HUES6 (cell line): Measurements from ENCODE around the gene SH3BP1.

ENCODE experiments used
- H3K27ac ChIP-seq: 2 replicates; pipeline ENCODE4 v1.7.0; 2013; ENCODE audit warnings: low read depth, mild to moderate bottlenecking, low read length, inconsistent platforms
- H3K27me3 ChIP-seq: 2 replicates; pipeline ENCODE4 v1.6.1; 2013; ENCODE audit warnings: low read length; ENCODE audit not compliant: control insufficient read depth, insufficient read depth
- H3K36me3 ChIP-seq: 2 replicates; pipeline ENCODE4 v1.6.1; 2013; ENCODE audit warnings: low read length; ENCODE audit not compliant: control insufficient read depth, insufficient read depth
- H3K4me1 ChIP-seq: 2 replicates; pipeline ENCODE4 v1.6.1; 2013; ENCODE audit warnings: low read length; ENCODE audit not compliant: control insufficient read depth, insufficient read depth
- H3K4me3 ChIP-seq: 2 replicates; pipeline ENCODE4 v1.5.1; 2013; ENCODE audit warnings: low read depth, low read length
- H3K9ac ChIP-seq: one replicate; pipeline ENCODE4 v1.6.1; 2013; ENCODE audit warnings: mild to moderate bottlenecking, low read length
- H3K9me3 ChIP-seq: 2 replicates; pipeline ENCODE4 v1.6.1; 2013; ENCODE audit warnings: low read depth, low read length; ENCODE audit not compliant: control insufficient read depth, insufficient read depth

The SH3BP1 gene

DNA sequence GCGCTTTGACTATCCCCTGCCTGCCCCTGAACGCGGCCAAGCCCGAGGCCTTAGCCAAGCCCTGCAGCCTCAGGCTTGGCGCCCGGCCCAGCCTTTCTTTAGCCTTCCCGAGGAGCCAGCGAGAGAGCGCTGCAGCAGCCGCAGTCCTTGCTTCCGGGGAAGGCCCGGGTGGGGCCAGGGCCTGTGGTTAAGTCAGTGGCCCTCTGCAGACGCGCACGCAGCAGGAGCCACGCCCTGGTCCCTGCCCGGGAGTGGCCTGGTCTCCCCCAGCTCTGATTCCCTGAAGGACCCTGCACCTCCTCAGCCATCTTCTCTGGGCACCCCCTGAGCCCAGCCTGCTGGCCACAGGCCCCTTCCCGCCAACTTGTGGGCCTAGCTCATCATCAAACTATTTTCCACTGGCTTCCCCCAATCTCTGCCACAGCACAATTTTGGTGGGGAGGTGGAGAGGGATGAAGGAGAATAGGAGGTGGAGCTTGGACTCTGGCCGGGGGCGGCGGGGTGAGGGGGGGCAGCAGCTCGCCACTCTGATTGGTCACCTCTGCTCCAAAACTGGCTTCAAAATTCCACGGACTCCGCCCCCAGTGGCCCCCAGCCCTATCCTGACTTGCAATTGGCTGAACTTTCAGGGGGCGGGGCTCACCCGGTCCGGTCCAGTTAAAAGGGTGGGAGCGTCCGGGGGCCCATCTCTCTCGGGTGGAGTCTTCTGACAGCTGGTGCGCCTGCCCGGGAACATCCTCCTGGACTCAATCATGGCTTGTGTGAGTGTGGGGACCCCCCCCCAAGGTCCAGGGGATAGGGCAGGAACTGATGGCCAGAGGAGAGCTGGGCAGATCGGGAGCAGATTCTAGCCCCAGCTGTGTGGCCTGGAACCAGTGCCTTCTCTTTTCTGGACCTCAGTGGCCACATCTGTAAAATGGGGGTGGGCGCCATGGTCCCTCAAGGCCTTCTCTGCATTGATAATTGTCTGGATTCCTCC is 35.8 kb downstream of the SH3BP1 start, which contains the start of gene LGALS1:
Gene LGALS1, plus strand, starts transcription at position 686 of the 979 bp plus-strand sequence. Its CDS starts 67 bp downstream, at position 753.
- no peaks in the 10 kb centered on the region for H3K9me3 ChIP-seq
- peak within 1 kb of the TSS; percentile 63 for H3K9ac ChIP-seq
- peak within 1 kb of the TSS; percentile 67; the same call in 1 of the 2 replicates for H3K27ac ChIP-seq
- H3K4me3 ChIP-seq, result peak within 1 kb of the TSS; percentile 57
- peaks cover 15% of the 10 kb centered on the region for H3K4me1 ChIP-seq
- H3K36me3 ChIP-seq, result peaks cover 12% of the 10 kb centered on the region; the same call in 1 of the 2 replicates
- no peaks in the 10 kb centered on the region for H3K27me3 ChIP-seq

DNA sequence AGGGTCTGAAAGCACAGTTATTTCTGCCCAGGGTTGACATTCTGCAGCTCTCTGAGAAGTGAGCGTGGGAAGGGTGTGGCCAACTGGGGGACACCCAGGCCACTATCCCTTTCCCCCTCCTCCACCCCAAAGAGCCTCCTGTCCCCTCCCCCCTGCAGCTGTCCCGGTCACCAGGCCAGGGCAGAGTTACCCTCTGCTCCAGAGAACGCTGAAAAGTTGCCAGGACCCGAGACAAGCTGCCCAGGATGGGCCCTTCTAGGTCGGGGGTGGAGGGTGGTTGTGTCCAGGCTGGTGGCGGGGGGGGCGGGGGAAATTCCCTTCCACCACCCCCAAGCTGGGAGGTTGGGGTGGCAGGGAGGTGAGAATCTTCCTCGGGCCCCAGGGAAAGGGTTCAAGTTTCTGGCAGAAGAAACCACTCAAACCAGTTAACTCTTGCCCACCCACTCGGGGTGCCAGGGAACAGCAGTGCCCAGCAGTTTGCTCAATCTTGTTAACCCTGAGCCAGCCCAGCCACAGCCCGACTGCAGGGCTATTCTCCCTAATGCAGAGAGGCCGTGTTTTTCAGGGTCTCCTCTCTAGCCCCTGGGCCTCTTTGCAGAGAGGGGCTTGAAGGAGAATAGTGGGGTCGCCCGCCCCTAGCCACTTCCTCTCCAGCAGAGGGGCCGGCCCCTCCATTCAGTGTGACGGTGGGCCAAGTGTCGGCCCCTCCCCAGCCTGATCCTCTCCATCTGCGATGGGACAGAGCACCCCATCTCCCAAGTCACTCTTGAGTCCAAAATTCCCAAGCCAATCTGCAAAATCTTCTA is 36.7 kb downstream of the SH3BP1 start:
- peak overlapping the region; percentile 16; the same call in 1 of the 2 replicates for H3K27ac ChIP-seq
- peaks cover 12% of the 10 kb centered on the region; the same call in 1 of the 2 replicates for H3K36me3 ChIP-seq

DNA sequence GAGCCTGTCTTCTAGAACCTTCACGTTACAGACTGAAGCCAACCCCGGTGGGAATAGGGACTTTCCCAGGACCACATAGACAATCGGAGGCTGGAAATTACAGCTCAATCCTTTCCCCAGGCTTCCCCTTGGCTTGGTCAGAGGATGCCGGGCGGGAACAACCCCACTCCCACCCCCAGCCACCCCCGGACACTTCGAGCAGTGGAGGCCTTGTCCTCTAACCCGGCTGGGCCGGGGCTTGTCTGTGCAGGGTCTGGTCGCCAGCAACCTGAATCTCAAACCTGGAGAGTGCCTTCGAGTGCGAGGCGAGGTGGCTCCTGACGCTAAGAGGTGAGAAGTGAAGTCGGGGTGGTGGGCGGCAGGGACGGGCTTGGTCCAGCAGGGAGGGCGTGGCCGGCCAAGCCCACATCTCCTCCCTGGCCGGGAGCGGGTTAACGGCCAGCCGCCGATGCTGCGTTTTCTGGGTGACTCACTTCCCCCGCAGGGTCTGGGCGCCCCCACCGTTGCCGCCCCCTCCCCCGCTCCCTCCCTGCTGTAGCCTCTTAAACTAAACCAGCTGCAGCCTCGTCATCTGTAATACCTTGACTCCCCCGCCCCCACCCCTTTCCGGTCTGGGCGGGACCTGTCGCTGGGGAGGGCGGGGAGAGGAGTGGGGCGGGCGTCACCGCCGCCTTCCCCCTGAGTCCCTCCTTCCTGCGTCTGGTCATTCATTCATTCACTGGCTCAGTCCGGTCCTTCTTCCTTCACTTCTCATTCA is 37.4 kb downstream of the SH3BP1 start:
- Histone ChIP-seq H3K4me1 (peaks cover 11% of the 10 kb centered on the region), H3K27ac (peak overlapping the region; percentile 16; the same call in 1 of the 2 replicates), H3K9ac (peak overlapping the region; percentile 32)

More for the DNA sequence above, 36.7 kb downstream of the SH3BP1 start:
- peak overlapping the region; percentile 32 for H3K9ac ChIP-seq
- peak overlapping the region; percentile 48 for H3K4me3 ChIP-seq
- H3K9me3 ChIP-seq, result no peaks in the 10 kb centered on the region
- H3K4me1 ChIP-seq, result peaks cover 15% of the 10 kb centered on the region
- H3K27me3 ChIP-seq, result no peaks in the 10 kb centered on the region

DNA sequence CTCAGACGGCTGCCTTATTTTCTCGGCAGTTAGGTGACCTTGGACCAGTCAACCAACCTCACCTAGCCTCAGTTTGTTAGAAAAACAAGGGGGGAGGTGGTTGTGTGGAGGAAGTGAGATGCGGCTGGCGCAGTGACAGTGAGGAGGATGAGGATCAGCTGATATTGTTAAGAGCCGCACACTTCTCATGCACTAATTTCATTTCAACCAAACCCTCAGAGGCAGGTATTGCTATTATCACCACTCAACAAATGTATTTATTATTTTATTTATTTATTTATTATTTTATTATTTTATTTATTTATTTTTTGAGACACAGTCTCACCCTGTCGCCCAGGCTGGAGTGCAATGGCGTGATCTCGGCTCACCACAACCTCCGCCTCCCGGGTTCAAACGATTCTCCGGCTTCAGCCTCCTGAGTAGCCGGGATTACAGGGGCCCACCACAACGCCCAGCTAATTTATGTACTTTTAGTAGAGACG is 38.1 kb downstream of the SH3BP1 start:
- Histone ChIP-seq H3K36me3 (peaks cover 12% of the 10 kb centered on the region; the same call in 1 of the 2 replicates), H3K4me3 (peak overlapping the region; percentile 48), H3K9ac (no peak overlapping the region), H3K9me3 (no peaks in the 10 kb centered on the region), H3K4me1 (peaks cover 11% of the 10 kb centered on the region), H3K27ac (no peak overlapping the region), H3K27me3 (no peaks in the 10 kb centered on the region)

More for the DNA sequence above, 37.4 kb downstream of the SH3BP1 start:
- peaks cover 12% of the 10 kb centered on the region; the same call in 1 of the 2 replicates for H3K36me3 ChIP-seq
- H3K4me3 ChIP-seq, result peak overlapping the region; percentile 48
- no peaks in the 10 kb centered on the region for H3K9me3 ChIP-seq
- no peaks in the 10 kb centered on the region for H3K27me3 ChIP-seq

DNA sequence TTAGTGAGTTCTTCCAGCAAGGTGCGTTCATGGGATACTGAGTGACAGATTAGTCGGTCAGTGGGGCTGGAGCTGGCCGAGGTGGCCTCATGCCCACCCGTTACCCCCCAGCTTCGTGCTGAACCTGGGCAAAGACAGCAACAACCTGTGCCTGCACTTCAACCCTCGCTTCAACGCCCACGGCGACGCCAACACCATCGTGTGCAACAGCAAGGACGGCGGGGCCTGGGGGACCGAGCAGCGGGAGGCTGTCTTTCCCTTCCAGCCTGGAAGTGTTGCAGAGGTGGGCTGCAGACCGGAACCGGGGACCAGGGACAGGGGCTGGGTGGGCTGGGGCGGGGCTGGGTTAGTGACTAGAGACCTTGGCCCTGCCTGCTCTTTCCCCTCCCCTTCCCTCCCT is 38.9 kb downstream of the SH3BP1 start:
- H3K36me3 ChIP-seq, result peaks cover 12% of the 10 kb centered on the region; the same call in 1 of the 2 replicates
- no peaks in the 10 kb centered on the region for H3K9me3 ChIP-seq
- no peaks in the 10 kb centered on the region for H3K27me3 ChIP-seq
- peaks cover 11% of the 10 kb centered on the region for H3K4me1 ChIP-seq
- H3K27ac ChIP-seq, result no peak overlapping the region
- no peak overlapping the region for H3K4me3 ChIP-seq
- peak overlapping the region; percentile 18 for H3K9ac ChIP-seq

DNA sequence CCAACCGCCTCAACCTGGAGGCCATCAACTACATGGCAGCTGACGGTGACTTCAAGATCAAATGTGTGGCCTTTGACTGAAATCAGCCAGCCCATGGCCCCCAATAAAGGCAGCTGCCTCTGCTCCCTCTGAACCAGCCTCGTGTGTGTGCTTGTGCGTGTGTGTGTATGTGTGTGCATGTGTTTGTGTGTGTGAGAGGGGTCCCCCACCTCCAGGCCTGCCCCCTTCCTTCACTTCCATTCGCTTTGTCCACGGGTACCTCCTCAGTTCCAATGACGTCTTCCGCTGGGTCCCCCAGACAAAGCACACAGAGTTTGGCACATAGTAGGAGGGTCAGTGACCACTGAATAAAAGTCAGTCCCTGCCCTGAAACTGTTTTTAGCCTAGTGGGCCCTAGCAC is 40.2 kb downstream of the SH3BP1 start:
- Histone ChIP-seq H3K36me3 (peaks cover 12% of the 10 kb centered on the region; the same call in 1 of the 2 replicates), H3K9me3 (no peaks in the 10 kb centered on the region), H3K4me1 (peaks cover 11% of the 10 kb centered on the region), H3K27ac (no peak overlapping the region), H3K27me3 (no peaks in the 10 kb centered on the region), H3K4me3 (no peak overlapping the region), H3K9ac (no peak overlapping the region)

DNA sequence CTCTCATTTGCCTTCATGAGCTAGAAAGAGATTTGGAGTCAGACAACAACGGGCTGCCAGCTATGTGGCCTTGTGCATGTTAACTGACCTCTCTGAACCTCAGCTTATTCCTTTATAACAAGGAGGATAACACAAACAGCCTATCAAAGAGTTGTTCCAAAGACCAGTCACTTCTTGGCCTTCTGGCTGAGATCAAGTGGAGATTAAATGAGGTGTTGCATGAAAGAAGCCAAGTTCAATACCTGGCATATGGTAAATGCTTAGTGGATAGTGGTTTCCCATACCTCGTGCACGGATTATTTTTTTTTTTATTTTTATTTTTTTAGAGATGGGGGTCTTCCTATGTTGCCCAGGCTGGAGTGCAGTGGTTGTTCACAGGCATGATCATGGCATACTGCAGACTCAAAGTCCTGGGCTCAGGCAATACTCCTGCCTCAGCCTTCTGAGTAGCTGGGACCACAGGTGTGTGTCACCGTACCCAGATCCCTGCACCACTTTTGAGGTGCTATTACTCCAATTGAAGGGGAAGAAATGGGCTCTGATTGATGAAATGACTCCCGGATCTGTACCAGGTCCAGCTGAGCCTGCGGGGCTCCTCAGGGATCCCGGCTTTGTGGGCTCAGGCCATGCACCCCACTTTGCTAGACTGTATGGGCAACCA is 40.9 kb downstream of the SH3BP1 start:
- H3K9ac ChIP-seq, result no peak overlapping the region
- no peak overlapping the region for H3K4me3 ChIP-seq
- H3K9me3 ChIP-seq, result no peaks in the 10 kb centered on the region
- H3K36me3 ChIP-seq, result peaks cover 12% of the 10 kb centered on the region; the same call in 1 of the 2 replicates
- no peak overlapping the region for H3K27ac ChIP-seq
- peaks cover 6% of the 10 kb centered on the region for H3K4me1 ChIP-seq
- H3K27me3 ChIP-seq, result no peaks in the 10 kb centered on the region

DNA sequence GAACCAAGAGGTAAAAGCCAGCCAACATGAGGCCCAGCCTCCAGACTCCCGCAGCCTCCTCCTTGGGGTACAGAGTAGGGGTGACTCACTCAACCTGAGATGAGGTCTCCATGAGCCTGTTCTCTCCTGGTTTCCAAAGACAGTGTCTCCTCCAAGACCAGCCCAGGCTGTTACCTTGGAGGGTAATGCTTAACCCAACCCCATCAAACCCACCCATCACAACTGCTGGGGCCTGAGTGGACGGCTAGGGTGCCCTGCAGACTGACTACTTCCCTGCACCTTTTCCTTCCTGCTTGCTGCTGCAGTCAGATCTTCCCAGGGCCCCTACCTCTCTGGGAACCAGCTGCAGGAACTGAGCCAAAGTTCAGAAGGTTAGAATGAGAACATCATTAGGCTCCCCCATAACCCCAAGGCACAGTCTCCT is 41.5 kb downstream of the SH3BP1 start:
- Histone ChIP-seq H3K4me1 (peaks cover 6% of the 10 kb centered on the region), H3K9me3 (no peaks in the 10 kb centered on the region), H3K9ac (no peak overlapping the region), H3K27me3 (no peaks in the 10 kb centered on the region), H3K36me3 (peaks cover 12% of the 10 kb centered on the region; the same call in 1 of the 2 replicates), H3K4me3 (no peak overlapping the region), H3K27ac (no peak overlapping the region)

DNA sequence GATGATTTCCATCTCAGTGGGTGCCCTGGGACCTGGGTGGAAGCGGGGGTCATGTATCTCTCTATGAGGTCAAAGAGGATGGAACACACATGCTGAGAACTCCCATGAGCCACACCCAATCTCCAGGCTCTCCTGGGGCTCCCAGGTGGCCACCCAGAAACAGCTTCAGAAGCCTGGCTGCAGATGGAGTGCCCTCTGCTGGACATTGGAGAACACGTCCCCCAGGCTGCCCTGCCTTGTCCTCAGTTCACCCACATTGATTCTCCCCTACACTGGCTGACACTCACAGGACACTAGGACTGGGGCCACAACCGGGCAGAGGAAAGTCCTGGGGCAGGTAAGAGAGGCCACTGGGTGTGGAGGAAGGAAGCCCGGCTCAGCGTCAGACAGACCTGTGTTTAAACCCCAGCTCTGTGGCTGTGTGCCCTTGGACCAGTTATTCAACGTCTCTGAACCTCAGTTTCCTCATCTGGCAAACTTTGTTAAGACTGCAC is 42.1 kb downstream of the SH3BP1 start:
- Histone ChIP-seq H3K36me3 (peaks cover 12% of the 10 kb centered on the region; the same call in 1 of the 2 replicates), H3K9me3 (no peaks in the 10 kb centered on the region), H3K27ac (no peak overlapping the region), H3K4me1 (peaks cover 1% of the 10 kb centered on the region), H3K9ac (no peak overlapping the region), H3K27me3 (no peaks in the 10 kb centered on the region), H3K4me3 (no peak overlapping the region)
